NCI-H2107 treated with DMSO at 0.1 percent for 48 hours (cell line): Measurements from ENCODE around the gene LKAAEAR1.
A peak's percentile ranks its signal among the peaks of the same experiment; 100 is the strongest.

Source experiments
- DNase-seq: peaks from one replicate; lab custom pipeline; 2025; ENCODE audit not compliant: unreplicated experiment; lab: John Stamatoyannopoulos, UW

The LKAAEAR1 gene

DNA sequence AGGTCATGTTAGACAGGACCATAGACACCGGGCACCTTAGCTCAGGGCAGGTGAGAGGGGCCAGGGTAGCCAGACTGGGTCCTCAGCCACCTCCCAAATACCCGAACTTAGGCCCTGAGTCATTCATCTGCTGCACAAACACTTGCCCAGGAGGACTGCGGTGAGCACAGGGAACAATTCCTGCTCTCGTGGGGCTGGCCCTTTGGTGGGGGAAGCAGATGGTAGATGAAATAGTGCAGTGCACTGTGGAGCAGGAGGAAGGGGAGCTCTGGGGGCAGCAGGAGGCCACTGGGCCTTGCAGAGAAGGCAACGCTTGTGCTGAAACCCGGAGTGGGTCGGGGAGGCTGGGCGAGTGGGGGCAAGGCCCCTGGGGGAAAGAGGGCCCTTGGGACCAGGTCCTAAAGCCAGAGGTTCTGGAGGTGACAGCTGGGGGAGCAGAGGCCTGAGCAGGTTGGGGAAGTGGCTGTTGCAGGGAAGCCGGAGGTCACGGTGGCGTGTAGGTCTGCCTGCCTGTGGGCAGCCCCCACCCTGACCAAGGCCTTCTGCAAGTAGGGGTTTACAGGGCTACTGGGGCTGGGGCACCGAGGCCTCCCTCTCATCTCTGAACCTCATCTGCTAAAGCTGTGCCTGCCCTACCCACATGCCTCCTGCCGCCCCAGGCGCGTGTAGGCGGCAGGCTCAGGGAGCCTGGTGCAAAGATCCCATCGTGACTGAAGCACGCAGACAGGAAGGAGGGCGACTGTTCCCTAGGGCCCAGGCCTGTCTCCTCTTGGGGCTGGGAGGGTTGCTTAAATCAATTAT, 27.8 kb upstream of the LKAAEAR1 start:
- DNase-seq = no peak

DNA sequence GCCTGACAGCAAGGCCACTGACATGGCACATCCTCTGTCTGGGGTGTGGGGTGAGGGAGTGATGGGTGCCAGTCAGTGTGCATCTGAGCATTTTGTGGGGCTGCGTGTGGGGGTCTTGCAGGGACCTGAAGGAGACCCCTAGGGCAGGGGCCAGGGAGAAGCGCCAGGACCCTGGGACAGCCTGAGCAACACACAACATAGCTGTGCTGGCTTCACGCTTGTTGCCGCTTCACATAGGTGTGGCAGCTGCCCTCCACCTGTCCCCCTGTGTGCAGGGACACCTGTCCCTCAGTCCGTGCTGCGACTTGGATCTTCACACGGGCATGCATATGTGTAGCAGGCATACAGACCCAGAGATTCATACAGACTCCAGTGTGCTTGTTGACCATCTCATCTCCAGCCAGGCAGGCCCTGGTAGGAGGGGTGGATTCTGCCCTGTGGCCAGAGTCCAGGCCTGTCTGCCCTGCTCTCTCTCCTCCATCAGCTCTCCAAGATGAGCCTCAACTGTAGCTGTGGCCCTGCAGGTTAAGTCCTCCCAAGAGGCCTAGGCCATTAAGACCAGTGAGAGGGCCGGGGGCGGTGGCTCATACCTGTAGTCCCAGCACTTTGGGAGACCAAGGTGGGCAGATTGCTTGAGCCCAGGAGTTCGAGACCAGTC, 26.3 kb upstream of the LKAAEAR1 start:
- DNase-seq = no peak

DNA sequence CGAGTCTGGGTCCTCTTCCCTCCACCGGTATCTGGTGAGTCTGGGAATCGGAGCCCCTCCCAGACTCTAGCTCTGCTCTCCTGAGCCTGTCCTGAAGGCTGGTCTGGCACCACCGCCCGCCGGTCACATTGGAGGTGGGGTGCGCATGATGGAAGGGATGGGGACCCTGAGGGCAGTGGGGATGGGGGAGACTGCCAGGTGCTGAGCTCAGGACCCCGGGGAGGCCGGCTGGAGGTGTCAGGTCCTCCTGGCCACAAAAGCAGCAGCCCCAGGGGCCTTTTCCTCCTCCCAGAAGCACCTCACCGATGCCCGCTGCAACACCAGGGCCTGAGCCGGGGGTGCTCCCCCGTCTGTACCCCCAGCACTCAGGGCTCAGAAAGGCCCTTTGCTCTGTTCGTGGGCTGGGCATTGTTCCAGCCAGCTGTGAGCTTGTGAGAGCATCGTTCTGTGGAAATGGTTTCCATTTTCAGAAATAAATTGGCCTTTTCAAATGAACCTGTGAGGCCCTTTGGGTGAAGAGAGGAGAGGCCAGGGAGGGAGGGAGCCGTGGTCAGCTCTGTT, 25.7 kb upstream of the LKAAEAR1 start:
- DNase-seq = no peak

DNA sequence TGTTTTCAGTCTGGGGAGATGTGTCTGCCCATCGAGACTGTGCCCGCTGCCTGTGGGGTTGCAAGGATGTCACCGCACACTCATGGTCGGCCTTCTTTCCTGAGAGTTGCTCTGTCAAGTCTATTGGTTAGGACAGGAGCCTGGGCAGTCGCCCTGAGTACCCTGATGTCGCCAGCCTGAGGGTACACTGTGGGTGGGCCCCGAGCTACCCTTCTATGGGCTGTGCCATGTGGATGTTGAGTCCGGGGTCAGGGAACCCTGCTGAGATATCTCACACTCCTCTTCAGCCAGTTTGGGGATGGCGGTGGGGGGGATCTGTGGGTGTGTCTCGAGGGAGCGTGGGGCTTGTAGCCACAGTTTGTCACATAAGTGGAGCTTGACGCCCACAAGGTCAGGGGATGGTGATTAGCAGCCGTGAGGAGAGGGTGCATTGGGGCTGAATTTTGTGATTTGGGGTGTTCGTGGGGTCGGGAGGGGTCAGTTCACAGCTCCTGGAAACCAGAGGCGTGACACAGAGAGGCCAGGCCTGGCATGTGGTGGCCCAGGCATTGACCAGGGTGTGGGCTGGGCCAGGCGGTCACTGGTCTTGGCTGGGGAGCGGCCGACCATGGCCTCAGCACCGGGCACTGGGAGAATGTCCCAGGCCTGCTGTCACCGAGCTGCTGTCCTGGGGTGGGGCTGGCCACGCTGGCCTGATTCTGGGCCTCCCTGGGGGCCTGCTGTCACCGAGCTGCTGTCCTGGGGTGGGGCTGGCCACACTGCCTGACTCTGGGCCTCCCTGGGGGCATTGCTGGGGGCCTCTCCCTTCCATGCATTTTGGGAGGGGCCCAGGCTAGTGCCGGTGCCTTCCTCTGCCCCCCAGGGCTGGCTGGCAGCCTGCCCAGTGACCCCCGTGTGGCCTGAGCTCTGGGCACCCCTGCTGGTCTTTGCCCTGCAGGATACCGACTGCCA, 24.8 kb upstream of the LKAAEAR1 start:
- no peak for DNase-seq

DNA sequence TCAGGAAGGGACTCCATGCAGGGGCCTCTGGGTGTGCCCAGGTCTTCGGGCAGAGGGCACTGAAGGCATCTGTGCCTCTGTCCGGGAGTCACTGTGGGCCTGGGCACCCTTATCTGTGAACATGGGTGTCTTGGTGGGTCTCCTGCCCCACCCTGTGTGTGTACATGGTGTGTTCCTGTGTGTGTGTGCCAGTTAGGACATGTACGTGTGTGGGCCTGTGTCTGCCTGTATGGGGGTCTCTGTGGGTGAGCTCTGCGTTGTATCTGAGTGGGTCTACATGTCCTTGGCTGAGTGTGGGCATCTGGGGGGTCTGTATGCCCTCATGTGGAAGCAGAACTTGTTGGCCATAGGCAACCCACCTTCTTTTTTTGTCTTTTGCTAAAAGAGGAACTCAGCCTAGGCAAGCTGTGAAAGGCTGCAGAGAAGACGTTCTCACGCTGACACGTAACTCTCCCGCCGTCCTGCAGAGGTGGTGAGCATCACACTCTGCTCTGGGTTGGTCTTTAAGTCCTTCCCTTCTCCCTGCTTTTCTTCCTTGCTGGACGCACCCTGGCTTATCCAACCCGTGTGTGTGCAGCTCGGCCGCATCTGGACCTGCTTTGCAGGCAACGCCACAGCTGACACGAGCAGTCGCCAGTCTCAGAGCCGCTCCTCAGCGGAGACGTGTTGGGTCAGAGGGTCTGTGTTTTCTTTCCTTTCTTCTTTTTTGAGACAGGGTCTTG, 23.7 kb upstream of the LKAAEAR1 start:
- no peak for DNase-seq

DNA sequence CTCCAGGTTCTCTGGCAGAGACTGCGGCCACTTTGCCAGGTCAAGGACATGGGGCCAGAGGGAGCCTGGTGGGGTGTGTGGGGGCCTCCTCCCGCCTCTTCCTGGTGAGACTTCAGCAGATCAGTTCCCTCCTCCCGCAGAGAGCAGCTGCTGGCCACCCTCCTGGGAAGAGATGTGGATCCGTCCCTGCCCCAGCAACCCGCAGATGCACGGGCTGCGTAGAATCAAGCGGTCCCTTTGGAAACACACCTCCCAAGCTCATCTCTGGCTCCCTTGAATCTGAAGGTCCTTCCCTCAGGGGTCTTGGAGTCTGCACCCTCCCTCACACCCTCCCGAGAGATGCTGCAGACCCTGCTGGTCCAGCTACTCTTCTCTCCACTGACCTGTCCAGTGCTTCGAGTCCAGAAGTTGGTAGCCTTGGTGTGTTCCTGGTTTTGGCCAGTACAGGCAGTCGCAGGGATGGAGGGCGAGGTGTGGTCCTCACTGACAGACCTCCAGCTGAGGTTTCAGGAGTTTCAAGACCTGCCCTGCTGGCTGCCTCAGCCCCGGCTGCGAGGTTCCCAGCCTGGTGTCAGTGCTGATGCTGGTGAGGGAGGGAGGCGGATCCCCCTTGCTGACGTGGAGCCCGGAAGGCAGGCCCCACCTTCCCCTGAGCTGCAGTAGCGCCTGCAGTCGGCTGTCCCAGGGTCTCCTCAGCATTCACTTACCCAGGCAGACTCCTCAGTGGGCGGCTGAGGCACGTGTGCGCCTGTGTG, 23.0 kb upstream of the LKAAEAR1 start, which contains the start of gene NPBWR2:
Gene NPBWR2, minus strand, starts transcription at position 585 of the 755 bp plus-strand sequence. CDS start 734 bp downstream, outside the sequence.
- DNase-seq = no peak

DNA sequence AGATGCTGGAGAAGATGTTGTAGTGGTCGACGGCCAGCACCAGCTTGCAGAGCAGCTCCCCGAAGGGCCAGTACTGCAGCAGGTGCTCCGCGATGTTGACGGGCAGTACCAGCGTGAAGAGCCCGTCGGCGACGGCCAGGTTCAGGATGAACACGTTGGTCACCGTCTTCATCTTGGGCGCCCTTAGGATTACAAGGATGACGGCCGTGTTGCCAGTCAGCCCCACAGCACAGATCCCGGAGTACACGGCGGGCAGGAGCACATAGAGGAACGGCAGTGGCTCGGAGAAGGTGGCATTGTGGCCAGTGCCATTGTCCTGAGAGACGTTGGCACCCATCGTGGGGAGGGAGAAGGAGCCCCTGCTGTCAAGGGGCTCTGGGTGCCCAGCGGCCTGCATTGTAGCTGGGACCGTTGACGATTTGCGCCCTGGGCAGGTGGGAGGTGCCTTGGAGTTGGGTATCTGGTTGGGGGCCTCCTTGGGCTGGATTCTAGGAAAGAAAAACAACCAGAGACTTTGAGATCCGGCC, 22.3 kb upstream of the LKAAEAR1 start:
- DNase-seq = no peak

DNA sequence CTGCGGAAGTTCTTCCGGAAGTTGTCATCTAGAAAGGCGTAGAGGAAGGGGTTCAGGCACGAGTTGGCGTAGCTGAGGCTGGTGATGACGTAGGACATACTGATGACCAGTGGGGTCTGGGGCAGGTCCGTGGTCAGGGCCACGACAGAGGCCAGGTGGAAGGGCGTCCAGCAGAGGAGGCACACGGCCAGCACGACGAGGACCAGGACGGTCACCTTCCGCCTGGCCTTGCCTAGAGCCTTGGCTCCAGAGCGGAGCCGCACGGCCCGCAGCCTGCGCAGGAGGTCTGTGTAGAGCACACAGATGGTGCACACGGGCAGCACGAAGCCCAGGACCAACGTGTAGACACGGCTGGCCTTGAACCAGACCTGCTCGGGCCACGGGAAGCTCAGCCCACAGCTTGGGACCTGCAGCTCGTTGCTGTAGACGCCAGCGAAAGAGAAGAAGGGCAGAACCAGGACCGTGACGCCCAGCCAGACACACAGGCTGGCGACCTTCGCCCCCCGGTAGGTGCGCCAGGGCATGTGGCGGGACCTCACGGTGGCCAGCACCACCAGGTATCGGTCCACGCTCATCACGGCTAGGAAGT, 21.7 kb upstream of the LKAAEAR1 start:
- no peak for DNase-seq

DNA sequence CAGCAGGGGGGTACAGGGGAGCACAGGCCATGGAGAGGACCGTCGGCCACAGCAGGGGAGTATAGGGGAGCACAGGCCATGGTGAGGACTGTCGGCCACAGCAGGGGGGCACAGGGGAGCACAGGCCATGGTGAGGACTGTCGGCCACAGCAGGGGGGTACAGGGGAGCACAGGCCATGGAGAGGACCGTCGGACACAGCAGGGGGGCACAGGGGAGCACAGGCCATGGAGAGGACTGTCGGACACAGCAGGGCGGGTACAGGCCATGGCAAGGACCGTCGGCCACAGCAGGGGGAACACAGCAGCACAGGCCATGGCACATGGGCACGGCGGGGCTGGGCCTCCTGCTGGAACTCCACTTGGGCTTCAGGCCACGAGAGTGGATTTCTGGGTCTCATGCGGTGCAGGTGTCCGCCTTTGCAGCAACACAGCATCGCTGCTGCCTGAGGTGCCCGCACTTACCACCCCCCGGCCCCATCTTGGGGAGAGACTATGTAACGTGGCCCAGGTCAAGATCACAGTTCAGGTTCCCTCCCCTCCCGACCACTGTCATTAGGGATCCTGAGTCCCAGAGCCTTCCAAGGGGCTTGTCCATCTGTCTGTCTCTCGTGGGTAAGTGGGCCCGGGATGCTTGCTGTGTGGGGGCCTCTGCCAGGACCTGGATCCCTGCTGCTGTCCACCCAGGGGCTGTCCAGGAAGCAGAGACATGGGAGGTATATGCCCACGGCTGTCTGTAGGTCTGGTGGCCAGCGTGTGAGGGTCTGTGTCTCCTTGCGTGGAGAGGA, 20.7 kb upstream of the LKAAEAR1 start:
- no peak for DNase-seq

DNA sequence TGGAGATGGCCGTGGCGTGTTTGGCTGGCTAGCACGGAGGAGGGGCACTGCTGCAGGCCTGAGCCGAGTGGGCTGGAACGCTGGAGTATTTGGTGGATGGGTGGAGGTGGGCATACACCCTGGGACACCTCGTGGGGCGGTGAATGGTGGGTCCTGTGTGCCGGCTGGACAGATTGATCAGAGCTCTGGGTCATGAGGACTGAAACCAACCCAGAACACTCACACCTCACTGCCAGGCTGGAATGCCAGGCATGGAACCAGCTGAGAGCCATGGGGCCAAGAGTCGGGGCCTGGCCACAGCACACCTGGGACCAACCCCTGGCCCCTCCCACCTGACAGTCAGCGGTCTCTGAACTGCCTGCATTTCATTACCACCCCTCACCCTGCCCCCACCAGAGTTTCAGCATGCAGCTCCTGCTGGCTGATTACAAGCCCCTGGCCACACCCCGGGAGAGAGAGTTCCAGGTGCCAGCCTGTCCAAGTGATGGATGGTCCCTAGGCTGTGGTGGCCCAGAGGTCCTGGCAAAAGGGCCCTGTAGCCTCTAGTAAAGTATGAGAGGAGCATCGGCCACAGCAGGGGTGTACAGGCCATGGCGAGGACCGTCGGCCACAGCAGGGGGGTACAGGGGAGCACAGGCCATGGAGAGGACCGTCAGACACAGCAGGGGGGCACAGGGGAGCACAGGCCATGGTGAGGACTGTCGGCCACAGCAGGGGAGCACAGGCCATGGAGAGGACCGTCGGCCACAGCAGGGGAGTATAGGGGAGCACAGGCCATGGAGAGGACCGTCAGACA, 19.9 kb upstream of the LKAAEAR1 start:
- DNase-seq = no peak

DNA sequence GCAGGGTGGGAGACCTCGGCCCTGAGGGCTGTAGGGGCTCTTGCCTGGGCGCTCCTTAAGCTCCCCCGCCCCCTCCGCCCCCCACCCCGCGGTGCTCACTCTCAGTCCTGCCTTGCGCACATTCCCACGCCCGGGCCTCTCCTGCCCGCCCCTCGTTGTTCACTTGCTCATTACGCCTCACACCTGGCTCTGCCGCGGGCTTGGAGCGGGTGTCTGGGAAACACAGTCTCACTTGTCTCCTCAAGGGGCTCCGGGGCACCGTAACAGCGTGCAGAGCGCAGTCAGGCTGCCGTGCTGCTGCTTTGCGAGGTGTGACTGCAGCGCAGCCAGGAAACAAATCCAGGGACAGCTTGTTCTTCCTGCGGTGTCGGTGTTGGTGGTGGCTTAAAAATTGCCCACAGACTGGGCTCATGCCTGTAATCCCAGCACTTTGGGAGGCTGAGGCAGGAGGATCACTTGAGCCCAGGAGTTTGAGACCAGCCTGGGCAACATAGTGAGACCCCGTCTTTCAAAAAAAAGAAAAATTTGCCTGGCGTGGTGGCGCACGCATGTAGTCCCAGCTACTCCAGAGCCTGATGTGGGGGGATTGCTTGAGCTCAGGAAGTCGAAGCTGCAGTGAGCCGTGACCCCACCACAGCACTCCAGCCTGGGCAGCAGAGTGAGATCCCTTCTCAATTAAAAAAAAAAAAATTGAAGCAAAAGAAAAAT, 18.6 kb upstream of the LKAAEAR1 start:
- peak; percentile 70 for DNase-seq

DNA sequence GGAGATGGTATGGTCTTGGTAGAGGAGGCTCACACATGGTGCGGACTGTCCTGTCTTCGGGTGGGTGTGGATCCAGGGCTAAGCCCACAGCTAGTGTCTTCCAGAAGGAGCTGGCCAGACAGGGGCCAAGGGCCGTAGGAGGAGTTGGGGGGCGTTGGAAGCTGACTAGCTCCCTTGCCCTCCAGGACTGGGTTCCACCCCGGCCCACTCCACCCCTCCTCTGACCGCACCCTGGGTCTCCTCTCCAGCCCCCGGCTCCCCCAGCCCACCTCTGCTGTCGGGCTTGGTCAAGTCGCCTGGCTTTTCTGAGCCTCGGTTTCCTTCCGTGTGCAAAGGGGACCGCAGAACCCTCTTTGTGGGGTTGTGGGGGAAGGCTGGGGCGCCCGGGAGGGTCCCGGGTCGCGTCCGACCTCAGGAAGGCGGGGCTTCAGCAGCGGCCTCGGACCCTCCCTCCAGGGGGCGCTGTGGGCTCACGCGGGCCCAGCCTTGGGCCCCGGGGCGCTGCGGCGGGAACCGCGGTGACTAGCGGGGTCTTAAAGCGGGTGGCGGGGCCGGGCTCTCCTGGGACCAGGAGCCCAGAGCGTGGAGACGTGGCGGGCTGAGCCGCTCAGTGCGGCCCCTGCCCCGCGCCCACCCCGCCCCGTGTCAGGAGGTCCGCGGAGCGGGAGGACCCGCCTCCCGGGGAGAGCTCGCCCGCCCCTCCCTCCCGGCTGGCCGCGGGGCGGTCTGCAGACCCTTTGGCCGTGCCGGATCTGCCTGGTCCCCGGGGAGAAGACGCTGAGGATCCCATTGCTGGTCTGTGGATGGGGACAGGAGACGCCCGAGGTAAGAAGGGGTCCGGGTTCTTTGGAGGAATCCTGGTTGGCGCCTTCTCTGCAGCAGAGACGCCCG, 17.8 kb upstream of the LKAAEAR1 start:
- DNase-seq = no peak

DNA sequence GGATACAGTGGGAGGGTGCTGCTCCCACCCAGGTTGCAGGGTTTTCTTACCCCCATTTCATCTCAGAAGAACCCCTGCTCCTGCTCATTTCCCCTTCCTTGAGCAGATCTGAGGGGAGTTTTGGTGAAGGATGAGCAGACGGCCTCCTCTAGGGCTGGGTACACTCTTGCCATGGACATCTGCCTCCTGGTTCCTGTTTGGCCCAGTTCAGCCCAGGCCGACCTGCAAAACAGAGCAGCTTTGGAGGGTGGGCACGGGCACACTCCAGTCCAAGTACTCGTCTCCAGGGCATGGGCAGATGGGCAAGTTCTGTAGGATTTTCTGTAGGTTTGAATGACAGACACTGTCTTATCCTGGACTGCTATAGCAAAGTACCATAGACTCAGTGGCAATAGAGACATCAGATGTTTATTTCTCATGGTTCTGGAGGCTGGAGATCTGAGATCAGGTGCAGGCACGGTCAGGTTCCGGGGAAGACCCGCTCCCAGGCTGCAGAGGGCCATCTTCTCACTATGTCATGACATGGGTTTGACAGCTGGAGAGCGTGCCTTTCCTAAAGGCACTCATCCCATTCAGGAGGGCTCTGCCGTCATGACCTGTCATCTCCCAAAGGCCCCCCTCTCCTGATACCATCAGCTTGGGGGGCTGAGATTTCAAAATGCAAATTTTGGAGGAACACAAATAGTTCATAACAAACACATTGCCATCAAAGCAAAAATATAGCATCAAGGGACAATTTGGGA, 16.9 kb upstream of the LKAAEAR1 start:
- no peak for DNase-seq

DNA sequence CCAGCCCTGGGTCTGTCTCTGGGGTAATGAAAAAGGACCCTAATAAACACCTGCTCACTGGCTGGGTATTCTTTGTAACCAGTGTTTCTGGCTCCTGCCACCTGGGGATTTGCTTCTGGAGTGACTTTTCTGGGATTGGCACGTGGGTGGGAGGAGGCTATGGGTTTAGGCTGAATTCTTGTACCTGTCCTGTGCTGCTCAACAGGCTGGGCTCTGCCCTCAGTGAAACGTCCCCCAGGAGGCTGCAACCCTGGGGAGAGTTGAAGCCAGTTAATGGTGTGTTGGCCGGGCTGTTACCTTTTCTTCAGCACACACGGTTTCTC, 16.3 kb upstream of the LKAAEAR1 start:
- peak; percentile 94 for DNase-seq

DNA sequence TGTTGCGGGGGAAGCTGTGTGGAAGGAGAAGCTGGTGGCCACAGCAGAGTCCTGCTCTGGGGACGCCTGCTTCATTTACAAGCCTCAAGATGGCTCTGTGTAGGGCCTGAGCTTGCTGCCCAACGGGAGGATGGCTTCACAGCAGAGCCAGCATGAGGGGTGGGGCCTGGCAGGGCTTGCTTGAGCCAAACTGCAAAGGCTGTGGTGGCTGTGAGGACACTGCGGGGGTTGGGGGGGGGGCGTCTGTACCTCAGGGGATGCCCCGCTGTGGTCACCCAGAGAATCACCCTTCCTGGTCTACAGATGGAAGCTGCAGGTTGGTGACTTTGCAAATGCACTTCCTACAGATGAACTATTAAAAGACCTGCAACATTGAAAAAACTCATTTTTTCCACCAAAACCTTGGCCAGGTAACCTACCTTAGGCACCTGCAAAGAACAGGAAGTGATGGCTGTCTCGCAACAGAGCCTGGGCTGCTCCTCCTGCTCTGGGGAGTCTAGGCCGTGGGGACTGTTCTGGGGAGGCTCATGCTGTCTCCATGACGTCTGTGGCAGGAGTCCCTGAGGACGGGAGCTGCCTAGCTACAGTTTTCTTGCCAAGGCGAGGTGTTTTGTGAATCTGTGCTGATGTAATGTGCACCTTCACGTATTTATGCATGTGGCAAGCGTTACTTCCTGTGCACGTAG, 15.8 kb upstream of the LKAAEAR1 start:
- no peak for DNase-seq
